Sciatic nerve (tissue), 2 donors: ENCODE results near the gene IER5. TPM values are rescaled to one million over a fixed set of nuclear protein-coding genes. Genes with fewer than 3 reads are reported as not detected.
A peak's percentile ranks its signal among the peaks of the same experiment; 100 is the strongest.

Source experiments
- ATAC-seq: fragments of 200-7000 bp; cut with Tn5 transposase; one replicate; pipeline ENCODE4 v1.9.1; 2020; ENCODE audit warnings: mild to moderate bottlenecking, moderate library complexity
- DNase-seq: peaks from one replicate; pipeline ENCODE4 v3.0.0-alpha.2; 2020; ENCODE audit warnings: low spot score
- intact Hi-C: fragments of 100-400 bp; cut with DNase I; formaldehyde crosslinking; loops from one replicate; pipeline ENCODE4 v1.14.2; 2022
- total RNA-seq: library from RNA; stranded (reverse); fragmentation: NEBNext Ultra II Directional; extraction: Animal tissue kit (Norgen Biotek cat#: 25700); gene quantifications from one replicate; pipeline ENCODE4 v1.2.1, GENCODE V29; 2021
- donor health status: DM: no; HTN: no; CAD: no.
- donor health status: DM: no; HTN: no; CAD: no.

IER5 gene
- total RNA-seq, 1 donor from 2014 or later, result 10.9 TPM

DNA sequence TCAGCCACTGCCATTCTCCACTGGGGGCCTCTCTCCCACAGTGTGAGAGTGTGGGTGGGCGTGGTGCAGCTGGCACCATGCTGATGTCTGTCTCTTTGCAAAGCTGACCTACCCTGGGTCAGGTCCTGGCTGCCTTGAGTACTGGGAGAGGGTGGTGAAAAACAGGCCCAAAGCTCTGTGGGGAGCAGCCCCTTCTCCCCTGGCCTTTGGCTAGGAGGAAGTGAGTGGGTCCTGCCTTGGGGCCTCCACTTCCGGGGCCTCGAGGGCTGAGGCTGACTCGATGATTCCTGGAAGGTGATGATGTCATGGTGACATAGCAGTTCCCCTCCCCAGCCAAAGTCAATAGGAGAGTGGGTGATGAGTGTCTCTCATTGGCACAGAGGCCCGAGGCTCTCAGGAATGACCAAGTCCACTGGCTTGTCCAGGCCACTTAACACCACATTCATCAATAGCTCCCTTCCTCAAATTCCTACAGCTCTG is 53.0 kb downstream of the IER5 start:
- no peak for DNase-seq
- peak; percentile 37 for ATAC-seq
- intact Hi-C loops, result loop anchor here (5.0 kb wide), 2 partner anchors 54 to 259 kb away; partner anchors contain the start of gene IER5

Other genes with a start within 250 kb of the IER5 start
- gene KIAA1614, start 175.8 kb upstream of the IER5 start, total RNA-seq, result 14.9 TPM
- gene STX6, start 65.8 kb upstream of the IER5 start, total RNA-seq, result 31.8 TPM
- 17.0 TPM for gene MR1, start 54.7 kb upstream of the IER5 start, total RNA-seq